ENCODE results near the gene SPAG9. TPM values are rescaled to one million over a fixed set of nuclear protein-coding genes. Genes with fewer than 3 reads are reported as not detected.

Gene SPAG9
- total and polyA plus RNA-seq, 2 donors (not counting 1 experiment from before 2014, with no cell fraction given), result 8.6 to 64.1 TPM

DNA sequence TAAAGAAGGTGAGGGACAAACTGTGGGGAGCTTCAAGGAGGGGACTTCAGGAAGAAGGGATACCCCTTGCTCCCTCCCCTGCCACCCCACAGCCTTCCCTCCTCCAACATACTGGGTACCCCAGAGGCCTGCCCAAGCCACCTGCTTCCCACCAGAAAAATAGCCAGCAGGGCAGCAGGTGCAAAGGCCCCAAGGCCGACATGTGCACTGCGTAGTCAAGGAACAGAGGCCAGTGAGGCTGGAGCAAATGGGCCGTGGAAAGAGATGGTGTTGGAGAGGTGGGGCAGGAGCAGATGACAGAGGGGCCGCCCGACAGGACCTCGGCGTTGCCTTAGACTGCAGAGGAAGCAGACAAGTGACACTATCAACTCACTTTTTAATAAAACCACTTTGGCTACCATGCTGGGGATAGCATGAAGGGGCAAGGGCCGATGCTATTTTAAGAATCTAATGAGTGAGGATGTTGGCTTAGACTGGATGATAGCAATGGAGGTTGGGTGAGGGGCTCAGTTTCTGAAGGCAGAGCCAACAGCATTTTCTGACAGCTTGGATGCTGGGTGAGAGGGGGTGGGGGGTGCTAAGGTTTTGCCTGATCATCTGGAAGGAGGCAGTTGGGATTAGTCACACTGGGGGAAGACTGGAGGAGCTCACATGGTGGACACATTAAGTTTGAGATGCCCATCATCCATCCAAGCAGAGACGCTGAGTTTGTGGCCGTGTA is 181.7 kb downstream of the SPAG9 start:
- peaks cover 4% of the 10 kb centered on the region for H3K4me1 Mint-ChIP-seq
- WGBS (ENCODE audit: insufficient coverage), result 100% methylated on average over 6 of the region's 10 CpGs
- ChIA-PET CTCF (interaction anchor here (0.9 to 1.2 kb wide), 3 partner anchors 9 to 87 kb away, joined by 3 to 4 read pairs (median 4); no protein-coding TSS in a partner anchor), POLR2A (no interaction called here)
- no peak overlapping the region for H2AFZ ChIP-seq (ENCODE audit: insufficient read depth, low read depth, low read length, poor library complexity, severe bottlenecking)
- TF ChIP-seq, protein P1, sequence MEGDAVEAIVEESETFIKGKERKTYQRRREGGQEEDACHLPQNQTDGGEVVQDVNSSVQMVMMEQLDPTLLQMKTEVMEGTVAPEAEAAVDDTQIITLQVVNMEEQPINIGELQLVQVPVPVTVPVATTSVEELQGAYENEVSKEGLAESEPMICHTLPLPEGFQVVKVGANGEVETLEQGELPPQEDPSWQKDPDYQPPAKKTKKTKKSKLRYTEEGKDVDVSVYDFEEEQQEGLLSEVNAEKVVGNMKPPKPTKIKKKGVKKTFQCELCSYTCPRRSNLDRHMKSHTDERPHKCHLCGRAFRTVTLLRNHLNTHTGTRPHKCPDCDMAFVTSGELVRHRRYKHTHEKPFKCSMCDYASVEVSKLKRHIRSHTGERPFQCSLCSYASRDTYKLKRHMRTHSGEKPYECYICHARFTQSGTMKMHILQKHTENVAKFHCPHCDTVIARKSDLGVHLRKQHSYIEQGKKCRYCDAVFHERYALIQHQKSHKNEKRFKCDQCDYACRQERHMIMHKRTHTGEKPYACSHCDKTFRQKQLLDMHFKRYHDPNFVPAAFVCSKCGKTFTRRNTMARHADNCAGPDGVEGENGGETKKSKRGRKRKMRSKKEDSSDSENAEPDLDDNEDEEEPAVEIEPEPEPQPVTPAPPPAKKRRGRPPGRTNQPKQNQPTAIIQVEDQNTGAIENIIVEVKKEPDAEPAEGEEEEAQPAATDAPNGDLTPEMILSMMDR (IDR thresholded peaks at IDR 0.05), result no peak
- no peak for TF ChIP-seq EZH2 (IDR thresholded peaks at IDR 0.05; ENCODE audit: borderline replicate concordance, insufficient read depth, low read depth, low read length, poor library complexity, severe bottlenecking)
- H3K9ac ChIP-seq (ENCODE audit: low read length), result no peak overlapping the region
- H3K9me3 ChIP-seq (ENCODE audit: control extremely low read depth in 1 of 3, control insufficient read depth in 2 of 3, insufficient read depth in 1 of 3, low read length in 2 of 3), result no peaks in the 10 kb centered on the region
- no peak overlapping the region for H3K4me3 ChIP-seq (ENCODE audit: control extremely low read depth in 1 of 5, extremely low read depth in 1 of 5, insufficient read depth in 1 of 5, low read depth in 2 of 5, low read length in 4 of 5)
- no peak overlapping the region for H3K27ac ChIP-seq (ENCODE audit: low read length in 2 of 2)
- H3K27me3 ChIP-seq (replicated peaks in 1 of 4; ENCODE audit: control extremely low read depth in 1 of 4, control insufficient read depth in 3 of 4, insufficient read depth in 4 of 4, low read length in 3 of 4), result peaks cover 0 to 10% (median 4%) of the 10 kb centered on the region in 4 experiments
- peaks cover 2% of the 10 kb centered on the region in 2 donors for H3K4me1 ChIP-seq (ENCODE audit: control insufficient read depth in 2 of 2, insufficient read depth in 2 of 2, low read length in 2 of 2)
- no peak overlapping the region for H3K4me3 Mint-ChIP-seq
- no peaks in the 10 kb centered on the region for H3K79me2 ChIP-seq (ENCODE audit: control insufficient read depth, insufficient read depth, low read length)
- H3K4me2 ChIP-seq (replicated peaks; ENCODE audit: low read depth, low read length, poor library complexity, severe bottlenecking), result no peak overlapping the region
- no peaks in the 10 kb centered on the region for H4K20me1 ChIP-seq (ENCODE audit: control insufficient read depth, insufficient read depth, low read length, poor library complexity, severe bottlenecking)
- no peaks in the 10 kb centered on the region for H3K36me3 ChIP-seq (replicated peaks in 1 of 2; ENCODE audit: control extremely low read depth in 1 of 2, control insufficient read depth in 1 of 2, extremely low read depth in 1 of 2, insufficient read depth in 2 of 2, low read length in 1 of 2)
- ATAC-seq (ENCODE audit: low read depth) (no peak), DNase-seq (no peak)
- no peak overlapping the region for H3K27ac Mint-ChIP-seq
- H3K9me3 Mint-ChIP-seq (ENCODE audit: insufficient read depth), result no peaks in the 10 kb centered on the region
- intact Hi-C loops (cut with micrococcal nuclease), result no loop called here
- peaks cover 5% of the 10 kb centered on the region for H3K27me3 Mint-ChIP-seq

GRCh38 chr17:50935996-50936266 is 184.7 kb downstream of the SPAG9 start:
- Histone ChIP-seq H3K9ac (ENCODE audit: low read length) (no peak overlapping the region), H3K4me1 (ENCODE audit: control insufficient read depth in 2 of 2, insufficient read depth in 2 of 2, low read length in 2 of 2) (peaks cover 6 to 8% of the 10 kb centered on the region in 2 donors), H3K4me3 (ENCODE audit: control extremely low read depth in 1 of 5, extremely low read depth in 1 of 5, insufficient read depth in 1 of 5, low read depth in 2 of 5, low read length in 4 of 5) (no peak overlapping the region), H4K20me1 (ENCODE audit: control insufficient read depth, insufficient read depth, low read length, poor library complexity, severe bottlenecking) (no peaks in the 10 kb centered on the region), H3K9me3 (ENCODE audit: control extremely low read depth in 1 of 3, control insufficient read depth in 2 of 3, insufficient read depth in 1 of 3, low read length in 2 of 3) (no peaks in the 10 kb centered on the region), H3K4me2 (replicated peaks; ENCODE audit: low read depth, low read length, poor library complexity, severe bottlenecking) (no peak overlapping the region), H3K79me2 (ENCODE audit: control insufficient read depth, insufficient read depth, low read length) (no peaks in the 10 kb centered on the region), H3K27ac (ENCODE audit: low read length in 2 of 2) (no peak overlapping the region), H2AFZ (ENCODE audit: insufficient read depth, low read depth, low read length, poor library complexity, severe bottlenecking) (no peak overlapping the region), H3K36me3 (replicated peaks in 1 of 2; ENCODE audit: control extremely low read depth in 1 of 2, control insufficient read depth in 1 of 2, extremely low read depth in 1 of 2, insufficient read depth in 2 of 2, low read length in 1 of 2) (no peaks in the 10 kb centered on the region), H3K27me3 (replicated peaks in 1 of 4; ENCODE audit: control extremely low read depth in 1 of 4, control insufficient read depth in 3 of 4, insufficient read depth in 4 of 4, low read length in 3 of 4) (peaks cover 0 to 16% (median 4%) of the 10 kb centered on the region in 4 experiments)
- no peak for ATAC-seq (ENCODE audit: low read depth)
- no peak overlapping the region for H3K27ac Mint-ChIP-seq
- CTCF ChIA-PET, result interaction anchor here (1.1 kb wide), 1 partner anchor 14 kb away, joined by 3 read pairs; no protein-coding TSS in a partner anchor
- TF ChIP-seq, protein P1 (IDR thresholded peaks at IDR 0.05), result no peak
- TF ChIP-seq EZH2 (IDR thresholded peaks at IDR 0.05; ENCODE audit: borderline replicate concordance, insufficient read depth, low read depth, low read length, poor library complexity, severe bottlenecking), result no peak
- no peaks in the 10 kb centered on the region for H3K9me3 Mint-ChIP-seq (ENCODE audit: insufficient read depth)
- 98% methylated on average over 5 of the region's 5 CpGs for WGBS (ENCODE audit: insufficient coverage)
- peaks cover 5% of the 10 kb centered on the region for H3K27me3 Mint-ChIP-seq
- no peak overlapping the region for H3K4me3 Mint-ChIP-seq
- DNase-seq, result no peak
- intact Hi-C loops (cut with micrococcal nuclease), result no loop called here
- POLR2A ChIA-PET, result no interaction called here
- peaks cover 5% of the 10 kb centered on the region for H3K4me1 Mint-ChIP-seq

Data from B cell (primary cell).